ENCODE data around the gene BPIFA2.

DNA sequence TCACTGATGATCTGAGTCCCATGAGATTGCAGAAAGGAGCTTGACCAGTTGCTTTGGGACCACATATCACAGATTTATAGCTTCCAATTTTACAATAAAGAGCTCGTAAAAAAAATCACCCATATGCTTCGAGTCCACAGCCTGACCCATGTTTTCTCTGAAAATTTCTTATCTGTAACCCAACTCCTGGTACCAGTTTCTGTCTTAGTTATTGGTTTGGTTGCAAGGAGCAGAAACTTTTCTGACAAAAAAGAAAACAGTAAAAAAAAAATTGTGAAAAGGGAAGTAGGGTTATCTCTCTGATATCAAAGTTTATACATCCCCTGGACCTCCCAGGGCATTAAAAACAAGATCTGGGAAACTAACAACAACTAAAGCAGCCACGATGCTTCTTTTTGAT, 30.8 kb upstream of the BPIFA2 start:
- TF ChIP-seq, protein P1, sequence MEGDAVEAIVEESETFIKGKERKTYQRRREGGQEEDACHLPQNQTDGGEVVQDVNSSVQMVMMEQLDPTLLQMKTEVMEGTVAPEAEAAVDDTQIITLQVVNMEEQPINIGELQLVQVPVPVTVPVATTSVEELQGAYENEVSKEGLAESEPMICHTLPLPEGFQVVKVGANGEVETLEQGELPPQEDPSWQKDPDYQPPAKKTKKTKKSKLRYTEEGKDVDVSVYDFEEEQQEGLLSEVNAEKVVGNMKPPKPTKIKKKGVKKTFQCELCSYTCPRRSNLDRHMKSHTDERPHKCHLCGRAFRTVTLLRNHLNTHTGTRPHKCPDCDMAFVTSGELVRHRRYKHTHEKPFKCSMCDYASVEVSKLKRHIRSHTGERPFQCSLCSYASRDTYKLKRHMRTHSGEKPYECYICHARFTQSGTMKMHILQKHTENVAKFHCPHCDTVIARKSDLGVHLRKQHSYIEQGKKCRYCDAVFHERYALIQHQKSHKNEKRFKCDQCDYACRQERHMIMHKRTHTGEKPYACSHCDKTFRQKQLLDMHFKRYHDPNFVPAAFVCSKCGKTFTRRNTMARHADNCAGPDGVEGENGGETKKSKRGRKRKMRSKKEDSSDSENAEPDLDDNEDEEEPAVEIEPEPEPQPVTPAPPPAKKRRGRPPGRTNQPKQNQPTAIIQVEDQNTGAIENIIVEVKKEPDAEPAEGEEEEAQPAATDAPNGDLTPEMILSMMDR (conservative IDR thresholded peaks at IDR 0.05): no peak
- no peak for TF ChIP-seq ZFX (IDR thresholded peaks at IDR 0.05)

Data from C4-2B (cell line).